Hepatocyte (in vitro differentiated cells): ENCODE measurements around the gene MCF2L2. TPM values are rescaled to one million over a fixed set of nuclear protein-coding genes. Genes with fewer than 3 reads are reported as not detected.

Source experiments
- DNase-seq: peaks from one replicate; pipeline ENCODE4 v3.0.0-alpha.2; 2016; ENCODE audit warnings: low spot score
- H2AFZ ChIP-seq: fragments of 200-600 bp; sonication (generic); 2 replicates; pipeline ENCODE4 v1.6.0; 2016; ENCODE audit warnings: antibody characterized with exemption, mild to moderate bottlenecking
- H3K27ac ChIP-seq: fragments of 200-600 bp; sonication (generic); 2 replicates; pipeline ENCODE4 v1.5.1; 2016; ENCODE audit warnings: mild to moderate bottlenecking
- H3K27me3 ChIP-seq: fragments of 200-600 bp; sonication (generic); 2 replicates; pipeline ENCODE4 v1.6.1; 2016
- H3K36me3 ChIP-seq: fragments of 200-600 bp; sonication (generic); replicated peaks from 2 replicates; pipeline ENCODE4 v1.5.1; 2016; ENCODE audit warnings: low read depth; ENCODE audit not compliant: insufficient read depth
- H3K4me1 ChIP-seq: fragments of 200-600 bp; sonication (generic); 2 replicates; pipeline ENCODE4 v1.5.1; 2016; ENCODE audit warnings: mild to moderate bottlenecking, moderate library complexity; ENCODE audit not compliant: insufficient read depth
- H3K4me2 ChIP-seq: fragments of 200-600 bp; sonication (generic); 2 replicates; pipeline ENCODE4 v1.6.0; 2016
- H3K4me3 ChIP-seq: fragments of 200-600 bp; sonication (generic); 2 replicates; pipeline ENCODE4 v1.5.1; 2016; ENCODE audit warnings: mild to moderate bottlenecking
- H3K79me2 ChIP-seq: fragments of 200-600 bp; sonication (generic); 2 replicates; pipeline ENCODE4 v1.6.0; 2017; ENCODE audit warnings: mild to moderate bottlenecking
- H3K9me2 ChIP-seq: fragments of 200-600 bp; sonication (generic); replicated peaks from 2 replicates; pipeline ENCODE4 v1.6.0; 2017; ENCODE audit warnings: mild to moderate bottlenecking; ENCODE audit not compliant: insufficient read depth
- H3K9me3 ChIP-seq: fragments of 200-600 bp; sonication (generic); 2 replicates; pipeline ENCODE4 v1.5.1; 2016; ENCODE audit warnings: low read depth, mild to moderate bottlenecking
- H4K20me1 ChIP-seq: fragments of 200-600 bp; sonication (generic); 2 replicates; pipeline ENCODE4 v1.6.0; 2016; ENCODE audit warnings: mild to moderate bottlenecking; ENCODE audit not compliant: insufficient read depth, poor library complexity, severe bottlenecking
- CTCF ChIP-seq: fragments of 200-600 bp; sonication (generic); IDR thresholded peaks from 2 replicates; pipeline ENCODE4 v1.5.1; 2016; ENCODE audit warnings: antibody characterized with exemption, mild to moderate bottlenecking; ENCODE audit not compliant: poor library complexity
- EZH2 ChIP-seq: fragments of 200-600 bp; sonication (generic); IDR thresholded peaks from 2 replicates; pipeline ENCODE4 v1.6.1; 2016; ENCODE audit warnings: antibody characterized with exemption, mild to moderate bottlenecking, borderline replicate concordance
- EZH2phosphoT487 ChIP-seq: fragments of 200-600 bp; sonication (generic); IDR thresholded peaks from one replicate; pipeline ENCODE4 v1.6.1; 2018; ENCODE audit warnings: antibody characterized with exemption, mild to moderate bottlenecking, low read depth, moderate library complexity; ENCODE audit not compliant: unreplicated experiment, severe bottlenecking
- WGBS: methylation state at CpG from one replicate; pipeline ENCODE4 v1.1.6; 2016; ENCODE audit warnings: low lambda C conversion rate; ENCODE audit errors: missing lambda C conversion rate; 5-methylcytosine and 5-hydroxymethylcytosine counted together
- polyA plus RNA-seq: library from polyadenylated mRNA; unstranded; fragments of >200 nt; fragmentation: Nextera tagmentation; extraction: Ambion mirVana; gene quantifications from 2 replicates; pipeline ENCODE4 v1.2.1, GENCODE V29; 2016
- total RNA-seq: library from RNA; depleted of rRNA; stranded (reverse); fragments of >200 nt; gene quantifications from 2 replicates; pipeline ENCODE4 v1.2.3, GENCODE V29; 2014

The MCF2L2 gene
- total and polyA plus RNA-seq, 2 experiments from 2014 or later = 0.17 to 0.63 TPM

- H3K9me3 ChIP-seq = no peaks in the 10 kb centered on the region
Observed at GRCh38 chr3:183249006-183249718, 179.3 kb downstream of the MCF2L2 start.

GRCh38 chr3:183247011-183247589 is 181.3 kb downstream of the MCF2L2 start:
- H3K27me3 ChIP-seq = no peaks in the 10 kb centered on the region
- H2AFZ ChIP-seq = no peak overlapping the region
- TF ChIP-seq EZH2phosphoT487 = no peak
- TF ChIP-seq CTCF = no peak
- TF ChIP-seq EZH2 = no peak

More at GRCh38 chr3:183249006-183249718, 179.3 kb downstream of the MCF2L2 start:
- peaks cover 17% of the 10 kb centered on the region for H3K79me2 ChIP-seq
- H3K4me1 ChIP-seq = peaks cover 10% of the 10 kb centered on the region
- no peak for TF ChIP-seq EZH2
- no peak for TF ChIP-seq CTCF
- TF ChIP-seq EZH2phosphoT487 = no peak
- H3K27ac ChIP-seq = no peak overlapping the region
- no peak for DNase-seq
- no peaks in the 10 kb centered on the region for H3K36me3 ChIP-seq
- H3K4me3 ChIP-seq = no peak overlapping the region
- no peak overlapping the region for H3K4me2 ChIP-seq
- H3K9me2 ChIP-seq = no peaks in the 10 kb centered on the region
- no peaks in the 10 kb centered on the region for H3K27me3 ChIP-seq
- 82% methylated on average over 6 of the region's 6 CpGs for WGBS
- no peaks in the 10 kb centered on the region for H4K20me1 ChIP-seq
- no peak overlapping the region for H2AFZ ChIP-seq

GRCh38 chr3:183244981-183245476 is 183.4 kb downstream of the MCF2L2 start:
- H3K4me2 ChIP-seq = no peak overlapping the region

More at GRCh38 chr3:183247011-183247589, 181.3 kb downstream of the MCF2L2 start:
- no peaks in the 10 kb centered on the region for H3K9me2 ChIP-seq
- H4K20me1 ChIP-seq = no peaks in the 10 kb centered on the region
- H3K27ac ChIP-seq = no peak overlapping the region
- WGBS = 75% methylated on average over 6 of the region's 6 CpGs
- DNase-seq = no peak
- H3K36me3 ChIP-seq = no peaks in the 10 kb centered on the region
- peaks cover 2% of the 10 kb centered on the region for H3K79me2 ChIP-seq
- no peaks in the 10 kb centered on the region for H3K9me3 ChIP-seq
- peaks cover 6% of the 10 kb centered on the region for H3K4me1 ChIP-seq
- H3K4me2 ChIP-seq = no peak overlapping the region
- H3K4me3 ChIP-seq = no peak overlapping the region

More at GRCh38 chr3:183244981-183245476, 183.4 kb downstream of the MCF2L2 start:
- Histone ChIP-seq H3K9me3 (no peaks in the 10 kb centered on the region), H2AFZ (peak overlapping the region; percentile 2), H3K36me3 (no peaks in the 10 kb centered on the region), H3K27me3 (no peaks in the 10 kb centered on the region), H3K4me1 (peaks cover 6% of the 10 kb centered on the region), H3K9me2 (no peaks in the 10 kb centered on the region), H3K27ac (peak overlapping the region; percentile 75), H3K79me2 (no peaks in the 10 kb centered on the region), H3K4me3 (no peak overlapping the region), H4K20me1 (no peaks in the 10 kb centered on the region)
- peak; percentile 44 for DNase-seq
- TF ChIP-seq EZH2 = no peak
- TF ChIP-seq EZH2phosphoT487 = no peak
- TF ChIP-seq CTCF = no peak
